GM12892 (cell line): ENCODE measurements around the gene R3HDM1.

ENCODE experiments used
- POLR2A ChIP-seq: IDR thresholded peaks from 2 replicates; pipeline ENCODE4 v1.6.1; 2011; ENCODE audit warnings: low read depth, low read length, control low read depth
- POLR2AphosphoS5 ChIP-seq: IDR thresholded peaks from 2 replicates; pipeline ENCODE4 v1.6.1; 2011; ENCODE audit warnings: low read depth, low read length, control low read depth
- TAF1 ChIP-seq: IDR thresholded peaks from 2 replicates; pipeline ENCODE4 v1.6.1; 2011; ENCODE audit warnings: low read depth, mild to moderate bottlenecking, control low read depth, low read length, borderline replicate concordance

DNA sequence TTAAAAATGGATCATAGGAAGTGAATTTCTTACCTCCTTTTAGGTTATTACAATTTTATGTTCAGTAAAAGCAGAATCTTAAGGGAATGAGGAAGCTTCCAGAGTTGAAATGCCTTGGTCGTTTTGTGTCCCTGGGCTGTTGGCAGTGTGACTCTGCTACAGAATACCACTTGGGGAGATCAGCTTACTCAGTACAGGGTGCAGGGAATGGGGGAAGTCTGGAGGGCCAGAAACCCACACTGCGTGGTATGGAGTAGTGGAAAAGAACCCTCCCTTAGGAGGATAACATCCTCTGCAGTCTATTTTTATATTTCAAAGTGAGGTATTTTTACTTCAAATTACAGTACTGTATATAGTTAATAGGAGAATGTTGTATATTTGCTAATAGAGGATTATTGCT is 51.1 kb downstream of the R3HDM1 start:
- TF ChIP-seq POLR2AphosphoS5 (no peak), TAF1 (no peak), POLR2A (no peak)
